ENCODE measurements around the gene P2RY4. TPM values are rescaled to one million over a fixed set of nuclear protein-coding genes. Genes with fewer than 3 reads are reported as not detected.
"Not testable (repeated sequence)": the region's sequence is repeated elsewhere in the genome, so short reads cannot be mapped to it uniquely, and the experiment has no call there.

Gene P2RY4
- 0.42 TPM for total RNA-seq
- long read RNA-seq, result 0 reads

- DNase-seq (ENCODE audit: low spot score), result no peak
Observed at GRCh38 chrX:70260104-70260503, at the start of gene P2RY4. TSS of gene P2RY4 (minus strand) at chrX:70260204. CDS start at chrX:70259624, 580 bp downstream.

GRCh38 chrX:70301716-70302115 lies 41.7 kb upstream of the P2RY4 start:
- DNase-seq (ENCODE audit: low spot score), result no peak

DNA sequence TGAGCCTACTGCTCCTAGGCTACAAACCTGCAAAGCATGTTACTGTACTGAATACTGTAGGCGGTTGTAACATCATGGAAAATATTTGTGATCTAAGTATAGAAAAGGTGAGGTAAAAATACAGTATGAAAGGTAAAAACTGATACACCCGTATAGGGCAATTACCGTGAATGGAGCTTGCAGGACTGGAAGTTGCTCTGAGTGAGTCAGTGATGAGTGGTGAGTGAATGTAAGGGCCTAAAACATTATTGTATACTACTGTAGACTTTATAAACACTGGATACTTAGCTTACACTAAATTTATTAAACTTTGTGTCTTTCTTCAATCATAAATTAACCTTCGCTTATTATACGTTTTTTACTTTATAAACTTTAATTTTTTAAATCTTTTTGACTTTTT lies 33.6 kb upstream of the P2RY4 start:
- no peak for DNase-seq (ENCODE audit: low spot score)

GRCh38 chrX:70292788-70293187 lies 32.8 kb upstream of the P2RY4 start:
- no peak for DNase-seq (ENCODE audit: low spot score)

GRCh38 chrX:70289793-70290770 lies 30.1 kb upstream of the P2RY4 start, which contains the start of the genes KIF4A and PDZD11:
TSS of gene KIF4A (plus strand) at chrX:70290104. CDS start at chrX:70290459, 355 bp downstream.
TSS of gene PDZD11 (minus strand) at chrX:70289927. CDS start at chrX:70289341, 586 bp downstream.
- peak; percentile 93 for DNase-seq (ENCODE audit: low spot score)

DNA sequence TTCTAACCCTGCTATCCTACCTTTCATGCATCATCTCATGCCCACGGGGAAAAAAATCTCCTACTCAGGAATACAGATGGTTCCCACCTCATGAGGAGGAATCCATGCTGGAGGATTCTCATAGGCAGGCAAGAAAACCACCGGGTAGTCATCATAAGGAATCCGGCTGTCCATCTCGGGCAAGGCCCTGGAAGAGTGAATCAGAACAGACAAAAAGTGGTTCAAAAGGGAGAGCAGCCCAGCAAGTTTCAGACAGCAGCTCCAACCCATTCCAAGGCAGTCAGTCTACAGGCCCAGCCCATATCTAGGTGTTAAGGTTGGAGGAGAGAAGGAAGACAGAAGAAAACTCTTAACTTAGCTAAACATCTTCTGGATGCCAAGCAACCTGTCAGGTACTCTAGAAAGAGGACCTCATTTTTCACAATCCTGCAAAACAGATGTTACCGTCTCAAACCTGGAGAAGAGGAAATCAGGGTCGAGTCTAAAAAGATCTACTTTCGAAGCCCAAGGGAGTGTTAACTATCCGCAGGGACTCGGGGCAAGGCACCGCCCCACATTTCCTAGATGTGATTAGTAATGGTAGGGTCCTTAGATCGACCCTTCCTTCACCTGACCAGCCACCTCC lies 29.3 kb upstream of the P2RY4 start:
- no peak for DNase-seq (ENCODE audit: low spot score)

- no peak for DNase-seq (ENCODE audit: low spot score)
Observed at GRCh38 chrX:70281951-70282350, 21.9 kb upstream of the P2RY4 start, which contains the start of gene RAB41. TSS of gene RAB41 (plus strand) at chrX:70282172. CDS start at chrX:70282218, 46 bp downstream.

DNA sequence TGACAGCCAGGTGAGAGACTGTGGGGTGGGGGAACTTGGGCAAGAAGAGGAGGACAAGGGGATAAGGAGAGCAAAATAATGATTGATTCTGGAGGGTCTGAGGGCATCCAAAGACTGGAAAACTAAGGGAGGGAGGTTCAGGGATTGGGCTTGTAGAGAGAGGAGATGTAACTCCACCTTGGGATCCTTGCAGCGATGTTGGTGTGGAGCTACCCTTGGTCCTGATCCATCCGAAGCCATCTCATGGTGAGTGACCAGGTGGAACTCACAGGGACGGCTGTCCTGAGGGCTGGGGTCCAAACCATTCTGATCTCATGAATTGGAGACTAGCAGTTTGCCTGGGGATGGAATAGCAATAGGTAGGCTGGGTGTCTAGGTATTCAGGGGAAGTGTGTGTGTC lies 20.6 kb upstream of the P2RY4 start:
- no peak for DNase-seq (ENCODE audit: low spot score)

DNA sequence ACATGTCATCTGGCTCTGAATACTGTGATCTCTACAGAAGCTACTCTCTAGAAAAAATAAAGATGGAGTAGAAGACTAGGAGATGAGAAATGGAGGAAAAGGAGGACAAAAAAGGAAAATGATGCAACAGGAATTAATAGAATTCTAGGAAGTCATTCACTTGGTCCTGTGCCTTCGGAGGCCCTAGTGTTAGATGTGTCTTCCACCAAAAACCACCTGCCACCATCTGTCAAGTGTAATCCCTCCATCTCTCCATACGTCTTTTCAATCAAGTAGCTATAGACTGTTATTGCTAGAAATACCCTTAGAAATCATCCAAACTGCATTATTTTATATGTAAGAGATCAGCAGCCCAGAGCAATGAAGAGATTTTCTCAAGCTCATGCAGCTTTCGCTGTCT lies 19.1 kb upstream of the P2RY4 start:
- DNase-seq (ENCODE audit: low spot score), result no peak

DNA sequence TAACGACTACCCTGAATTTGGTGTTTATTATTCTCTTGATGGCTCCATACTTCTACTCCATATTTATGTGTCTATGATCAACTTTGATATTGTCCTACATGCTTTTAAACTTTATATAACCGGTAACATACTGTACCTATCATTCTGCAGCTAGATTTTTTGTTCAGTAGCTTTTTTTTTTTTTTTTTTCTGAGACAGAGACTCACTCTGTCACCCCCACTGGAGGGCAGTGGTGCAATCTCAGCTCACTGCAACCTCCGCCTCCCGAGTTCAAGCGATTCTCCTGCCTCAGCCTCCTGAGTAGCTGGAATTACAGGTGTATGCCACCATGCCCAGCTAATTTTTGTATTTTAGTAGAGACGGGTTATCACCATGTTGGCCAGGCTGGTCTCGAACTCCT lies 14.0 kb upstream of the P2RY4 start:
- DNase-seq (ENCODE audit: low spot score), result not testable (repeated sequence)

DNA sequence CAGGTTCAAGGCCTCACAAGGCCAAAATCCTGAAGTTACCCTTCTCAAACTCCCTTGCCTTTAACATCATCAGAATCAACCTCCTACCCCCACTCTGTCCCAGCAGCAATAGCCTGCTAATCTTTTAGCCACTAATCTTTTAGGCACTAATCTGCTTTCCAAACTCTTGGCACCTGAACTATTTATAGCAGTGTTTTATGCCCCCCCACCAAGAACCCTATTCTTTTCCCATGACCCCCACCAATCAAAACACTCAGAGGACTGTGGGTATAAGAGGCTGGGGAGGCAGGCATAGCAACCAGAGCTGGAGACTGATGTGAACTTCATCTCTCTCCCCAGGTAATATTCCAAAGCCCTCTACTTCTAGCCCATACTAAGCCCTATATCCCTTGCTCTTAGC lies 8.0 kb upstream of the P2RY4 start, which contains the start of gene ARR3:
TSS of gene ARR3 (plus strand) at position 301 of the 400 bp plus-strand sequence. CDS start 1,052 bp downstream, outside the sequence.
- DNase-seq (ENCODE audit: low spot score), result no peak

DNA sequence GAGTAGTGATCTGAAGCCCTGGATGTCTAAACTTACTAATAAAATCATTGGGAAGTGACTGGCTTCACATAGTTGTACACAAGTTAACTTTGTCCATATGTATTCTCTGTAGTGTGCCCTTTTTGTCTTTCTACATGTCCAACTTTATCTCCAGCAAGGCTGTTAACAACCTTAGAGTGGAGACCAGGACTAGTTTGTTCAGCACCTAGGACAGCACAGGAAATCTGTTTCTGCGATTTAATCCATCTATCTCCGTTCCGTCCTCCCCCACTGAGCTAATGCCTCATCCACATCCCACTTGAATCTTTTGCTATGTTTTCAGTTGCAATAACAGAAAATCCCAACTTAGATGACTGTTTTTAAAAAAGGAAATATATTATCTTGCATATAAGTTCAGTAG lies 4.8 kb upstream of the P2RY4 start:
- no peak for DNase-seq (ENCODE audit: low spot score)

GRCh38 chrX:70262952-70263567 lies 3.1 kb upstream of the P2RY4 start:
- no peak for DNase-seq (ENCODE audit: low spot score)

DNA sequence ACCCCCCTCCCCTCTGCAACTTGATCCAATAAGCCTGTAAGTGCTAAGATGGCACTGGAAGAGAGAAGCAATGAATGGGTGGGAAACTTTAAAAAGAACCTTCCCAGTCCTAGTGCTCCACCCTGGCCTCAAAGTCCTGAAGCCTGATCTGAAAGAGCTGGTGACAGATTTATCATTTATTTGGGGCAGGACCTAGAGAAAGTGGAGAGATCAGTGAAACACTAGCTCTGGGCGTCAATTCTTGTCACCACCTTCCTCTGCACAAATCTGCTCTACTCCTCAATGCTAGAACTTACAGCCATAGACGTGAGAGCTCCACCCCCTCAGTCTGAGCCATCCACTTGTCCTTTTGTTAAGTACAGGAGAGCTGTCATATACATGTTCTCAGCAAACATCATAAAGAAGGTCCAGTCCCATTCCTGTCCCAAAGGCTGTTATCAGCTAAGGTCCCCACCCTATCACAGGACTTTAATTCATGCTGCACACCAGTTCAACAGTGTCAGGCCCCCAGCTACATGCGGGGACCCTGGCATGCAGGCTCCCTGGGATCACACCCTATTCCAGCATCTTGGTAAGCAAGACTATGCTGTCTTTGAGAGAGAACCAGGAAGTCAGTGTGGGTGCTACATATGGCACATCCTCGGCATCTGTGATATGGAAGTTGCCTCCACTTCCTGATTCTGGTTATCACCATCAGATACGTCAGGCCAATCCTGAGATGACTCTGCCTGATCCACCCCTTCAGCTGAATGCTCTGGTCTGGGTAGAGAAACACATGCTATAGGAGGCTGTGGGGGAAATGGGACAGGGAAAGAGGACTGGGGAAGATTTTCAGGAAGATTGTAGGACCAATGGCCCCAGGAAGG lies 2.3 kb downstream of the P2RY4 start:
- no peak for DNase-seq (ENCODE audit: low spot score)

GRCh38 chrX:70255452-70255851 lies 4.6 kb downstream of the P2RY4 start:
- DNase-seq (ENCODE audit: low spot score), result no peak

- DNase-seq (ENCODE audit: low spot score), result no peak
Observed at GRCh38 chrX:70254909-70255308, 5.1 kb downstream of the P2RY4 start.

DNA sequence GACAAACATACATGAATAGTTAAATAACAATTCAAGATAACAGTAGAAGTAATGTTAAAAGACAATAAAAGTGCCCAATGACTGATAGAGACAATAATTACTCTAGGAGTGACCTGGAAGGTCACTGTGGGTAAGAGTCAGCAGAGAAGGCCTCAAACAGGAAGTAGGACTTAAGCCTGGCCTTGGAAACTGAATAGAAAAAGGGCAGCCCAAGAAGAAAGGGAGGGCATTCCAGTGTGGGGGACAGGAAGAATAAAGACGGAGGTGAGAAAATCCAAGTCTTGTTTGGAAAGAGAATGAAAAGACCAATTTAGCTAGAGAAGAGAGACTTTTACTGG lies 6.0 kb downstream of the P2RY4 start:
- DNase-seq (ENCODE audit: low spot score), result no peak

- no peak for DNase-seq (ENCODE audit: low spot score)
Observed at GRCh38 chrX:70253377-70254062, 6.5 kb downstream of the P2RY4 start.

DNA sequence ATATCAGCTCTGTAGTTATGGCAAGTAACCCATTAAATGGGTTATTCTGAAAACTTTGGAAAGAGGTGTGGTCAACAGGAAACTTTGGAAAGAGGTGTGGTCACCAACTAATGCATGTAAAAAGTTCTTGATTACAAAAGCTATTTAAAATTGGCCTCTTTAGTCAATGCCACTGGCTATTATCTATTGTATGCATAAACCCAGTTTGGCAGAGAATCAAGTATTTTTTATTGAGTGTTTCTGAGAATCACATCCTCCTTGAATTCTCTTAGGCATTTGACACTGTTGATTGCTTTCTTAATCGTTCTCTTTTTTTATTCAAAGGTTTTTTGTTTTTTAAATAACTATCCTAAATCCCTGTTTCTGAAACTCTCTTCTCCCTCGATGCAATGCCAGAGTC lies 7.5 kb downstream of the P2RY4 start:
- DNase-seq (ENCODE audit: low spot score), result no peak

- DNase-seq (ENCODE audit: low spot score), result no peak
Observed at GRCh38 chrX:70247252-70247651, 12.8 kb downstream of the P2RY4 start.

Data from mesenteric fat pad (tissue), 1 donor.